Activated CD4-positive, alpha-beta T cell treated with anti-CD3 and anti-CD28 coated beads for 48 hours (primary cell): ENCODE results near the gene STK32A.

Experiments
- DNase-seq: peaks from one replicate; pipeline ENCODE4 v3.0.0-alpha.2; 2020

Gene STK32A

GRCh38 chr5:147267082-147267832 lies 32.4 kb downstream of the STK32A start:
- DNase-seq = no peak

- no peak for DNase-seq
Observed at GRCh38 chr5:147276497-147276896, 41.7 kb downstream of the STK32A start.

GRCh38 chr5:147286296-147286695 lies 51.5 kb downstream of the STK32A start:
- no peak for DNase-seq

GRCh38 chr5:147287110-147287509 lies 52.3 kb downstream of the STK32A start:
- DNase-seq = no peak

GRCh38 chr5:147290261-147290660 lies 55.4 kb downstream of the STK32A start:
- DNase-seq = no peak

- DNase-seq = no peak
Observed at GRCh38 chr5:147303251-147303650, 68.4 kb downstream of the STK32A start.

GRCh38 chr5:147303976-147304375 lies 69.2 kb downstream of the STK32A start:
- DNase-seq = no peak

GRCh38 chr5:147305147-147305546 lies 70.3 kb downstream of the STK32A start:
- no peak for DNase-seq

- DNase-seq = no peak
Observed at GRCh38 chr5:147306351-147306750, 71.5 kb downstream of the STK32A start.

GRCh38 chr5:147307170-147307569 lies 72.3 kb downstream of the STK32A start:
- DNase-seq = no peak

GRCh38 chr5:147309621-147310020 lies 74.8 kb downstream of the STK32A start:
- no peak for DNase-seq

- DNase-seq = no peak
Observed at GRCh38 chr5:147310059-147310704, 75.4 kb downstream of the STK32A start.

GRCh38 chr5:147317978-147318684 lies 83.3 kb downstream of the STK32A start:
- no peak for DNase-seq

- DNase-seq = no peak
Observed at GRCh38 chr5:147321569-147321968, 86.7 kb downstream of the STK32A start.

GRCh38 chr5:147327421-147327820 lies 92.6 kb downstream of the STK32A start:
- no peak for DNase-seq

- DNase-seq = no peak
Observed at GRCh38 chr5:147327905-147328304, 93.1 kb downstream of the STK32A start.

- no peak for DNase-seq
Observed at GRCh38 chr5:147332658-147333057, 97.8 kb downstream of the STK32A start.

- DNase-seq = no peak
Observed at GRCh38 chr5:147336876-147337275, 102.0 kb downstream of the STK32A start.

GRCh38 chr5:147339313-147339712 lies 104.5 kb downstream of the STK32A start:
- no peak for DNase-seq

- DNase-seq = no peak
Observed at GRCh38 chr5:147340941-147341340, 106.1 kb downstream of the STK32A start.

GRCh38 chr5:147341345-147341744 lies 106.5 kb downstream of the STK32A start:
- DNase-seq = no peak

- no peak for DNase-seq
Observed at GRCh38 chr5:147344861-147345260, 110.0 kb downstream of the STK32A start.

GRCh38 chr5:147346006-147346561 lies 111.3 kb downstream of the STK32A start:
- no peak for DNase-seq

GRCh38 chr5:147348046-147348445 lies 113.2 kb downstream of the STK32A start:
- no peak for DNase-seq
